Right atrium auricular region (tissue), 2 donors: ENCODE data around the gene FAM53B. TPM values are rescaled to one million over a fixed set of nuclear protein-coding genes. Genes with fewer than 3 reads are reported as not detected.
A peak's percentile ranks its signal among the peaks of the same experiment; 100 is the strongest.

Experiments used
- DNase-seq: peaks from one replicate; pipeline ENCODE4 v3.0.0-alpha.2; 2019; ENCODE audit warnings: low spot score
- H3K27ac ChIP-seq, 2 donors: fragments of 200-600 bp; sonication (generic); 1 replicate in 1 of 2; 2 replicates in 1 of 2; pipeline ENCODE4 v1.5.1; 2016 to 2019
- H3K27me3 ChIP-seq, 2 donors: fragments of 200-600 bp; sonication (generic); one replicate each; pipeline versions ENCODE4 v1.5.1 to v1.6.0; 2017 to 2019
- H3K36me3 ChIP-seq: fragments of 200-600 bp; sonication (generic); one replicate; pipeline ENCODE4 v1.5.1; 2016
- H3K4me1 ChIP-seq, 2 donors: fragments of 200-600 bp; sonication (generic); one replicate each; pipeline versions ENCODE4 v1.5.1 to v1.6.0; 2017 to 2019
- H3K4me3 ChIP-seq, 2 donors: fragments of 200-600 bp; sonication (generic); 1 replicate in 1 of 2; 2 replicates in 1 of 2; pipeline ENCODE4 v1.5.1; 2017 to 2019; ENCODE audit warnings: mild to moderate bottlenecking in 1 of 2, moderate library complexity in 1 of 2
- H3K9me3 ChIP-seq, 2 donors: fragments of 200-600 bp; sonication (generic); one replicate each; pipeline ENCODE4 v1.5.1; 2019
- total RNA-seq, 2 donors: library from RNA; depleted of rRNA; stranded (reverse); fragments of >200 nt; gene quantifications; one replicate each; pipeline ENCODE4 v1.1.0, GENCODE V29; 2016
- TF ChIP-seq, protein P1 (sequence below), 2 donors: fragments of 200-600 bp; sonication (generic); IDR thresholded peaks; one replicate each; pipeline ENCODE4 v1.5.1; 2019; ENCODE audit warnings: antibody characterized with exemption in 2 of 2

The FAM53B gene
- total RNA-seq, 2 donors from 2014 or later: 30.3 to 31.1 TPM

DNA sequence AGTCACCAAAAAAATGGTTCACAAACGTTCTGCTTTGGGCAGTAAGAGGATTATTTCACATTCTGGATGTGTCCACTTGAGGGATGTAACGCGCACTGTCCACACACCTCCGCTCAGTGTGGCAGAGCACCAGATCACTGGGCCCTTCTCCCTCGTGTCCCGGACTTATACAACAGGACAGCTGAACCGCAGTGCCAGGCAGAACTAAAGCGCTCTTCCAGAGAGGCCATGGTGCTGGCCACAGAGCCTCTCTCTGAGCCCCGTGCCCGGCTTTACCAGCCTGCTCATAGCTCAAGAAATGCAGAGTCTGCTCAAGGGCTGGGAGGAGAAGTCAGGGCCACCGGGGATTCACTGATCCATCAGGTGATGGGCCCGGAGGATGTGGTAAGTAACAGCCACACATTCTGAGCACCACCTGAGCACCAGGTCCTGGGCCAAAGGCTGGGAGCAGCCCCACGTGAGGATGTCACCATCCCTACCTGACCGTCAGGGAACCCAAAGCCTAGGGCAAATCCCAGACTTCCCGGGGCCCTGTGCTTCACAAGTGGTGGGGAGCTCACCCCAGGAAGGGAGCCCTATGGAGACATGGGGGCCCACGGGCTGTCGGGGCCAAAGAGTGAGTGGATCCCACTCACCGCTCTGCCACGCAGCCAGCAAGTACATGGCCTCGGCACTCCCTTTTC lies 74.9 kb downstream of the FAM53B start:
- Histone ChIP-seq H3K4me3 (no peak overlapping the region), H3K9me3 (no peaks in the 10 kb centered on the region), H3K4me1 (peaks cover 0 to 84% of the 10 kb centered on the region in 2 donors), H3K36me3 (no peaks in the 10 kb centered on the region), H3K27me3 (no peaks in the 10 kb centered on the region), H3K27ac (peak overlapping the region; percentile 58 to 76)
- TF ChIP-seq, protein P1, sequence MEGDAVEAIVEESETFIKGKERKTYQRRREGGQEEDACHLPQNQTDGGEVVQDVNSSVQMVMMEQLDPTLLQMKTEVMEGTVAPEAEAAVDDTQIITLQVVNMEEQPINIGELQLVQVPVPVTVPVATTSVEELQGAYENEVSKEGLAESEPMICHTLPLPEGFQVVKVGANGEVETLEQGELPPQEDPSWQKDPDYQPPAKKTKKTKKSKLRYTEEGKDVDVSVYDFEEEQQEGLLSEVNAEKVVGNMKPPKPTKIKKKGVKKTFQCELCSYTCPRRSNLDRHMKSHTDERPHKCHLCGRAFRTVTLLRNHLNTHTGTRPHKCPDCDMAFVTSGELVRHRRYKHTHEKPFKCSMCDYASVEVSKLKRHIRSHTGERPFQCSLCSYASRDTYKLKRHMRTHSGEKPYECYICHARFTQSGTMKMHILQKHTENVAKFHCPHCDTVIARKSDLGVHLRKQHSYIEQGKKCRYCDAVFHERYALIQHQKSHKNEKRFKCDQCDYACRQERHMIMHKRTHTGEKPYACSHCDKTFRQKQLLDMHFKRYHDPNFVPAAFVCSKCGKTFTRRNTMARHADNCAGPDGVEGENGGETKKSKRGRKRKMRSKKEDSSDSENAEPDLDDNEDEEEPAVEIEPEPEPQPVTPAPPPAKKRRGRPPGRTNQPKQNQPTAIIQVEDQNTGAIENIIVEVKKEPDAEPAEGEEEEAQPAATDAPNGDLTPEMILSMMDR (IDR thresholded peaks at IDR 0.05): no peak
- DNase-seq: no peak

DNA sequence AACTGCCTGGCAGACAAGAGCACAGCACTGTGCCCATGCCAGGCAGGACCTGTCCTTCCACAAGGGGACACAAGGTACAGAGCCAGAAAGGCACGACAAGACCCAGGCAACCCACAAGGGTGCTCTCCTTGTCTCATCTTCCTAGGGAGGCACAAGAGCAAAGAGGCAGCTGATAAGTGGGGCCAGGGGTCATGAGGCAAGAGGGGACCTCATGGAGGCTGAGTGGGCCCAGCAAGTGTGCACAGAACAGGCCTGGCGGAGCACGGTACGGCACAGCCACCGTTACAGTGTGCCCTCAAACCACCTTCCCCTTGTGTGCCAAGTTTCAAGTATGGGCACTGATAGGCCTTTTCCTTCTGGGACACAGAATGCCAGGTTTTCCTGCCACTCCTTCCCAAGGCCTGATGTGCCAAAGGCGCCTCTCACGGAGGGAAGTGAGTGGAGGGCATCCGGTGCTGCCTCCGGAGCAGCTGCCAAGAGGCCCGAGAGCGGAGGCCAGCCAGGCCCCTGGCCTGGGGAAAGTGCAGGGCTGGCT lies 75.6 kb downstream of the FAM53B start:
- Histone ChIP-seq H3K27ac (peak overlapping the region; percentile 58 to 76), H3K27me3 (no peaks in the 10 kb centered on the region), H3K4me3 (no peak overlapping the region), H3K9me3 (no peaks in the 10 kb centered on the region), H3K36me3 (no peaks in the 10 kb centered on the region), H3K4me1 (peaks cover 0 to 77% of the 10 kb centered on the region in 2 donors)
- TF ChIP-seq, protein P1 (IDR thresholded peaks at IDR 0.05): no peak
- no peak for DNase-seq

DNA sequence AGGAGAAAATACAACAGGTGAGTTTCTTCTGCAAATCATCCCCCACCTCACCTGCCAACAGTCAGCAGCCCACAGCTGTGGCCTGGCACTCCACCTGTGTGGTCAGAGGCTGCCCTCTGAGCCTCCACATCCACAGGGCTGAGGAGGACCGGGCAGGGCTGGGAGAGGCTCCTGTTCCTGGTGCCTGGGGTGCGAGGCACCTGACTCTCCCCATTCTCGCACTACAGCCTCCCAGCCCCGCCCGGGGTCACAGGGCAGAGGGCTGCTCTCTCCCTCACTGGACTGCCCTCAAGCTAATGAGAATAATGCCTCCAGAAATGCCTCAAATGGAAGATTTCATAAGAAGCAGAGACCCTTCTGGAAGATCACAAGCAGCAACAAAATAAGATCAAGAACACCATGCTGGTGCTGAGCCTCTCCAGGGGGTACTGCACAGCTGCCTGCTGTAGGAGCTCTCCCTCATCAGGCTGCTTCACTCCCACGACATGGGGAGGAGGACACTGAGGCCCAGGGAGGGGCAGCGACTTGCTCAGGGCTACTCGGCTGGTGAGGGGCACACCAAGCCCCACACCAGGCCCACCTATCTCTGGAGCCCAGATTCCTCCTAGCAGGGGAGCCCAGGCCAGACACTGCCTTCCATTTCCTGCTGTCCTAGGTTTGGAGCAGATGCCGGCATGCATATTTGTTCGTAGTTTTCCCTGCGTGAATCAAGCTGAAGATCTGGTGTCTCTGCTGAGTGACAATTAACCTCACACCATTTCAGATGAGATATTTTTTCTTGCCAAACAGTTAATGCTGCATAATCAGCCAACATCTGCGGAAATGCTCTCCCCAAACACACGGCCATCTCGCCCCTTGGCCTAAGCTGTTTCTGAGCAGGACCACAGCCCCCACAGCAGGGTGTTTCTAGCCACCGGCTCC lies 76.5 kb downstream of the FAM53B start:
- Histone ChIP-seq H3K27me3 (no peaks in the 10 kb centered on the region), H3K4me3 (no peak overlapping the region), H3K36me3 (no peaks in the 10 kb centered on the region), H3K9me3 (no peaks in the 10 kb centered on the region), H3K4me1 (peaks cover 0 to 68% of the 10 kb centered on the region in 2 donors), H3K27ac (peak overlapping the region; percentile 58 to 76)
- DNase-seq: no peak
- TF ChIP-seq, protein P1 (IDR thresholded peaks at IDR 0.05): no peak

DNA sequence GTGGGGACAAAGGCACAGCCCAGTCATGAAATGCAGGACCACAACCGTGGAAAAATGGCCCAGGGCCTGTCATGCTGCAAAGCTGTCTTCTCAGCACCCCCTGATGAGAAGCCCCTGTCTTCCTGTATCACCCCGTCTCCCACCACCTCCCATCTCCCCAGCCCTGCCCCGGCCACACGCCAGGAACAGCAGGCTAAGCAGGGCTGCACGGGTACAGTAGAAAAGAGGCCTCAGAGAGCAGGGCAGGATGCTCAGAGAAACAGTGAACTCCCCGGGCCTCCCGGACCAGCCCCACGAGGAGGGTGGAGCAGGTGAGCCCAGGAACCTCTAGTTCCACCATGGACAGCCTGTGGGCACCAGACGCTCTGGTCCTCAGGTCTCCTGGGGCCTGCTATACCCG lies 77.7 kb downstream of the FAM53B start:
- no peak overlapping the region for H3K27ac ChIP-seq
- H3K36me3 ChIP-seq: no peaks in the 10 kb centered on the region
- peaks cover 0 to 60% of the 10 kb centered on the region in 2 donors for H3K4me1 ChIP-seq
- H3K27me3 ChIP-seq: no peaks in the 10 kb centered on the region
- H3K4me3 ChIP-seq: no peak overlapping the region
- H3K9me3 ChIP-seq: no peaks in the 10 kb centered on the region
- DNase-seq: no peak
- TF ChIP-seq, protein P1 (IDR thresholded peaks at IDR 0.05): no peak

DNA sequence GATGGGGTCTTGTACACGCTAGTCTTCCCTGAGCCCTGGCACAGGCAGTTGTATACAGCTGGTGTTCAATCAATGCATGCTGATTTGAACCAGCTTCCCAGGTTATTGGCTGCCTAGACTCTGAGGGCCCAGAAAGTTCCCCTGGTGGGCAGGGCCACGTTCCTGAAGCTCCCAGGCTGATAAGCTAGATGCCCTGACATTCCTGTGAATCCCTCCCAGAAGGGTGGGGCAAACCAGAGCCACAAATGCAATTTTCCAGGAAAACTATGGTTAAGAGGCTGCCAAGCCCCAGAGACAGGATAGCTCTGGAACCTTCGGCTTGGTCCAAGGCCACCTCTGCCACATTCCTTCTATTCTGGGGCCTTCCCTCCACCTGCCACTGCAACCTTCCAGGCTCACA lies 78.2 kb downstream of the FAM53B start:
- Histone ChIP-seq H3K9me3 (no peaks in the 10 kb centered on the region), H3K4me1 (peaks cover 0 to 57% of the 10 kb centered on the region in 2 donors), H3K4me3 (no peak overlapping the region), H3K36me3 (no peaks in the 10 kb centered on the region), H3K27me3 (no peaks in the 10 kb centered on the region), H3K27ac (no peak overlapping the region)
- DNase-seq: no peak
- TF ChIP-seq, protein P1 (IDR thresholded peaks at IDR 0.05): no peak
